Measurements from ENCODE around the gene HELQ.

The HELQ gene

DNA sequence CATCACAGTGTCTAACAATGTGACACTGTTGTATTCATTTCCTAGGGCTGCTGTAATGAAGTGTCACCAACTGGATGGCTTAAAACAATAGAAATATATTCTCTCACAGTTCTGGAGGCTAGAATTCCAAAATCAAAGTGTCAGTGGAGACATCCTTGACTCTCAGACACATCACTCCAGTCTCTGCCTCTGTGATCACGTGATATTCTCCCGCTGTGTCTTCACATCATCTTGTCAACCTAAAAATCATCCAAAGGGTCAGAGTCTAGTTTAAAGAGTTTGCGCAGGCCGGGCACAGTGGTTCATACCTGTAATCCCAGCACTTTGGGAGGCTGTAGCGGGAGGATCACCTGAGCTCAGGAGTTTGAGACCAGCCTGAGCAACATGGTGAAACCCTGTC, 84.4 kb downstream of the HELQ start:
- Histone ChIP-seq H3K36me3 (ENCODE audit: insufficient read depth, insufficient read length, low read length) (no peaks in the 10 kb centered on the region), H3K27me3 (ENCODE audit: insufficient read depth, insufficient read length) (no peaks in the 10 kb centered on the region), H3K4me1 (ENCODE audit: insufficient read depth, insufficient read length) (no peaks in the 10 kb centered on the region), H3K9me3 (ENCODE audit: insufficient read depth, low read length) (no peaks in the 10 kb centered on the region), H3K9ac (ENCODE audit: insufficient read length, low read depth) (no peak overlapping the region), H3K4me3 (ENCODE audit: insufficient read length, low read depth) (no peak overlapping the region)
- TF ChIP-seq YY1 (IDR thresholded peaks at IDR 0.05; ENCODE audit: insufficient read depth, insufficient read length), result no peak
- TF ChIP-seq ZNF274 (IDR thresholded peaks at IDR 0.05; ENCODE audit: low read depth, low read length), result no peak
- TF ChIP-seq SUZ12 (IDR thresholded peaks at IDR 0.05; ENCODE audit: extremely low read depth, insufficient read depth, insufficient read length), result no peak
- DNase-seq (ENCODE audit: low read depth, low spot score), result no peak

DNA sequence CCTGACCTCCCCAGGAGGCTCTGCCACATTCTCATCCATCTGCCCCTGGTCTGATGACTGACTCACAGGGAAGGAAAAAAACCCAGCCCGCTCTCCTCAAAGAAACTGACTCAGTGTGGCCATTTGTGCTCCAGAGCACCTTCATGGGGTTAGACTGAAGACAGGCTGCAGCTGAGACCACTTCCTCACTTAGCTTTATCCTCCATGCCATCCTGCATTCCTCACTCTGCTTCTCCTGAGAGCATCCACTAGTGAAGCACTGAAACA, 85.0 kb downstream of the HELQ start:
- no peaks in the 10 kb centered on the region for H3K27me3 ChIP-seq (ENCODE audit: insufficient read depth, insufficient read length)
- no peak for DNase-seq (ENCODE audit: low read depth, low spot score)
- no peaks in the 10 kb centered on the region for H3K9me3 ChIP-seq (ENCODE audit: insufficient read depth, low read length)
- H3K4me3 ChIP-seq (ENCODE audit: insufficient read length, low read depth), result no peak overlapping the region
- H3K4me1 ChIP-seq (ENCODE audit: insufficient read depth, insufficient read length), result no peaks in the 10 kb centered on the region
- TF ChIP-seq YY1 (IDR thresholded peaks at IDR 0.05; ENCODE audit: insufficient read depth, insufficient read length), result no peak
- no peak for TF ChIP-seq ZNF274 (IDR thresholded peaks at IDR 0.05; ENCODE audit: low read depth, low read length)
- no peak for TF ChIP-seq SUZ12 (IDR thresholded peaks at IDR 0.05; ENCODE audit: extremely low read depth, insufficient read depth, insufficient read length)
- no peak overlapping the region for H3K9ac ChIP-seq (ENCODE audit: insufficient read length, low read depth)
- H3K36me3 ChIP-seq (ENCODE audit: insufficient read depth, insufficient read length, low read length), result no peaks in the 10 kb centered on the region

DNA sequence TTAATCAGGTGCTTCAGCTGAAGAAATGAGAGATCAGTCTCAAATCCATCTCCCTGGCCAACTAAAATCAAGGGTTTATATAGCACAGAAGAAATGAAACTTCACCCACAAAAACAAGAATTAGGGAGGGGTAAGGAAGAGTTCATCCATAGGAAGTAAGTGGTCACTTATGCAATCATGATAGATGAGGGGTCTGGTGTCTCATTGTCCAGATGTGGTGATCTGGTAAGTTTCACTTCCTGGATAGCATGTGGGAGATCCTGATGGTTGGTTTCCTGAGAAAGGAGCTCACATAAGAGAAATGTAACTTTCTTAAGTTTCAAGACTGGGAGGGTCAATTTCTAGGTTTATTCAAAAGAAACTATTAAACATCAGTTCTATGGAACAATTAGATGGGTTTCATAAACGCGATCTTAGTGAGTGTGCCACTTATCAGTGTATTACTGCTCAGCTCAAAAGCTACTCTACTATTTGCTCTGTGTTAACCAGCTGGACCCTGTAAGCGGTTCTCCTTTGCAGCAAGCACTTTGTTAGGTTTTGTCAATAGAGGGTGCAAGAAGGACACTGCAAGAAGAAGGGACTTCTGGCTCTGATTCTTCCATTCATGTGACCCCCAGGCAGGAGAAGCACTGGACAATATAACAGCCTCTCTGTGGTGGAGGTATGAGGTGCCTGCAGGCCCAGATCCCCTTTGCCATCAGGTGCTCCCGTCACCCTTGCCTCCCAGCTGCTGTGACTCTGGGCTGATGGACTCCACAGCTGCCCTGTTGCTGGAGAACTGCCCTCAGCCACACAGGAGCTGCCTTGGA, 85.6 kb downstream of the HELQ start:
- Histone ChIP-seq H3K27me3 (ENCODE audit: insufficient read depth, insufficient read length) (no peaks in the 10 kb centered on the region), H3K4me3 (ENCODE audit: insufficient read length, low read depth) (no peak overlapping the region), H3K9me3 (ENCODE audit: insufficient read depth, low read length) (no peaks in the 10 kb centered on the region), H3K9ac (ENCODE audit: insufficient read length, low read depth) (no peak overlapping the region), H3K36me3 (ENCODE audit: insufficient read depth, insufficient read length, low read length) (no peaks in the 10 kb centered on the region), H3K4me1 (ENCODE audit: insufficient read depth, insufficient read length) (no peaks in the 10 kb centered on the region)
- TF ChIP-seq SUZ12 (IDR thresholded peaks at IDR 0.05; ENCODE audit: extremely low read depth, insufficient read depth, insufficient read length) (no peak), YY1 (IDR thresholded peaks at IDR 0.05; ENCODE audit: insufficient read depth, insufficient read length) (no peak), ZNF274 (IDR thresholded peaks at IDR 0.05; ENCODE audit: low read depth, low read length) (no peak)
- DNase-seq (ENCODE audit: low read depth, low spot score), result no peak

DNA sequence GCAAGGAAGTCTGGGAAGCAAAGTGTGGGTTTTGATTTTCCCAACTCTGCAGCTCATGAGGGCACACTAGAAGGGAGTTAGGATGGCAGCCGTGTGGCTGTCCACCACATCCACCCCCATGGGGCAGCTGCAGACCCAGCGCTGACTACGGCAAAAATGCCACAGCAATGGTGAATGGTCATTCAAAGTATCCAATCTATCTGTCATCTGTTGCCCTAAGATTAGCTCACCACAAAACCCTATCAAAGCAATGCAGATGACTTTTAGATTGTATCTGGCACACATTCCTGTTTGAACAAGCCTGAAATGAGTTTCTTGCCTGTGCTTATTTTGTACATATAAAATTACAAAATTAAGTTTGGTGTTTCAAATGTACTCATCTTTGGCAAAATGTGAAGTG, 91.3 kb downstream of the HELQ start:
- H3K27me3 ChIP-seq (ENCODE audit: insufficient read depth, insufficient read length), result no peaks in the 10 kb centered on the region
- DNase-seq (ENCODE audit: low read depth, low spot score), result no peak
- TF ChIP-seq ZNF274 (IDR thresholded peaks at IDR 0.05; ENCODE audit: low read depth, low read length), result no peak
- no peak for TF ChIP-seq SUZ12 (IDR thresholded peaks at IDR 0.05; ENCODE audit: extremely low read depth, insufficient read depth, insufficient read length)
- no peak for TF ChIP-seq YY1 (IDR thresholded peaks at IDR 0.05; ENCODE audit: insufficient read depth, insufficient read length)
- H3K9me3 ChIP-seq (ENCODE audit: insufficient read depth, low read length), result no peaks in the 10 kb centered on the region
- H3K36me3 ChIP-seq (ENCODE audit: insufficient read depth, insufficient read length, low read length), result no peaks in the 10 kb centered on the region
- H3K4me1 ChIP-seq (ENCODE audit: insufficient read depth, insufficient read length), result no peaks in the 10 kb centered on the region
- H3K9ac ChIP-seq (ENCODE audit: insufficient read length, low read depth), result no peak overlapping the region
- no peak overlapping the region for H3K4me3 ChIP-seq (ENCODE audit: insufficient read length, low read depth)

DNA sequence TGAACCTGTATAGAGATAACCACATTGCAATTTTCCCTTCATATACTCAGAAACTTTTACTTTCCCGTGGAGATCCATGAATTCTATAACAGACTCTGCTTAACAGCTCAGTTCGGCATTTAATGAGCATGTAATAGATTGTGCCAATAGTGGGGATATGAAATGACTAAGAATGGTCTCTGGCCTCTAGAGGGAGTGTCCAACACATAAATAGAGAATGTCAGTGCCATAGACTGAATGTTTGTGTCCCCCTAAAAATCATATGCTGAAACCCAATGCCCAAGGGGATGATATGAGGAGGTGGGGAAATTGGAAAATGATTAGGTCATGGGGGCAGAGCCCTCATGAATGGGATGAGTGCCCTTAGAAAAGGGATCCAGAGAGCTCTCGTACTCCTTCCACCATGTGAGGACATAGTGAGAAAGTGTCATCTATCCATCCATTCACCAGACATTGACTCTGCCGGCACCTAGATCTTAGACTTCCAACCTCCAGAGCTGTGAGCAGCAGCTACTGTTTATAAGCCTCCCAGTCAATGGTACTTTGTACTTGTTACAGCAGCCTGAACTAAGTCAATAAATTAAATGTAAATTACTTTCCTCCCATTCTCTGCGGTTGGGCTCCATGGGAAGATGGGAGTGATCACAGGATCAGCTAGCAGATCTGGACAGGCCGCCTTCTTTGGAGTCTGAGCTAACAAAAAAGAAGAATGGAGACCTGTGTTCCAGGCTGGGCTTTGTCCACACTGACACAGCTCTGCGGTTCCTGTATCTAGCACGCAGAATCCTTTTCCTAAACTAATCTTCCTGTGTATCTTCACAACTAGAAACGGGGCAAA, 92.9 kb downstream of the HELQ start:
- TF ChIP-seq SUZ12 (IDR thresholded peaks at IDR 0.05; ENCODE audit: extremely low read depth, insufficient read depth, insufficient read length) (no peak), YY1 (IDR thresholded peaks at IDR 0.05; ENCODE audit: insufficient read depth, insufficient read length) (no peak), ZNF274 (IDR thresholded peaks at IDR 0.05; ENCODE audit: low read depth, low read length) (no peak)
- no peak overlapping the region for H3K9ac ChIP-seq (ENCODE audit: insufficient read length, low read depth)
- H3K27me3 ChIP-seq (ENCODE audit: insufficient read depth, insufficient read length), result no peaks in the 10 kb centered on the region
- no peak overlapping the region for H3K4me3 ChIP-seq (ENCODE audit: insufficient read length, low read depth)
- no peaks in the 10 kb centered on the region for H3K4me1 ChIP-seq (ENCODE audit: insufficient read depth, insufficient read length)
- no peak for DNase-seq (ENCODE audit: low read depth, low spot score)
- H3K9me3 ChIP-seq (ENCODE audit: insufficient read depth, low read length), result no peaks in the 10 kb centered on the region
- no peaks in the 10 kb centered on the region for H3K36me3 ChIP-seq (ENCODE audit: insufficient read depth, insufficient read length, low read length)

DNA sequence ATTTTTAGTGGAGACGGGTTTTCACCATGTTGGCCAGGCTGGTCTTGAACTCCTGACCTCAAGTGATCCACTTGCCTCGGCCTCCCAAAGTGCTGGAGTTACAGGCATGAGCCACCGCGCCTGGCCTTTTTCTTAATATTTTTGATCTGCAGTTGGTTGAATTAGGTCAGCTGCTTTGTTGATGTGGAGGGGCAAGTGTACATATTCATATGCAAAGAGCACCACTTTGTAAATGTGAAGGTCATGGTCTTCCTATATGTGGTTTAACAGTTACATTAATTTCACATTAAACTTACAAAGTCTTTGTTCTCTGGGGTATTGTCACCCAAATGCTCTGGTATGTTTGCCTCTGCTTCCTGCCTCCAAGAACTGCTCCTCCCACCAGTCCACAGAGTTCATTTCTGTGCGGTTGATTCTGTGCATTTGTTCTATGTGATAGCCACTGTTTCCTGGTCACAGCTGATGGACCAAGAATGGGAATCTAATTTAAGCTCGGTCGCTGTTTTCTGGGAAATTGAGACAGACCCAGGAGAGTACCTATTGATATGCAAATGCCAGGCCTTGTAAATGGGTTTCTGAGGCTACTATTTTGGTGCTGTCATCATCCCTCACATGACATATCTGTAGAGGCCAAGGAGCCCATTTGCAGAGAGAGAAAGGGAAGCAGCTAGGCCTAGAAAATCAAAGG, 94.1 kb downstream of the HELQ start:
- DNase-seq (ENCODE audit: low read depth, low spot score), result peak; percentile 49
- H3K4me1 ChIP-seq (ENCODE audit: insufficient read depth, insufficient read length), result no peaks in the 10 kb centered on the region
- no peak for TF ChIP-seq SUZ12 (IDR thresholded peaks at IDR 0.05; ENCODE audit: extremely low read depth, insufficient read depth, insufficient read length)
- TF ChIP-seq YY1 (IDR thresholded peaks at IDR 0.05; ENCODE audit: insufficient read depth, insufficient read length), result no peak
- no peak for TF ChIP-seq ZNF274 (IDR thresholded peaks at IDR 0.05; ENCODE audit: low read depth, low read length)
- H3K9ac ChIP-seq (ENCODE audit: insufficient read length, low read depth), result no peak overlapping the region
- H3K4me3 ChIP-seq (ENCODE audit: insufficient read length, low read depth), result no peak overlapping the region
- no peaks in the 10 kb centered on the region for H3K27me3 ChIP-seq (ENCODE audit: insufficient read depth, insufficient read length)
- no peaks in the 10 kb centered on the region for H3K36me3 ChIP-seq (ENCODE audit: insufficient read depth, insufficient read length, low read length)
- no peaks in the 10 kb centered on the region for H3K9me3 ChIP-seq (ENCODE audit: insufficient read depth, low read length)

DNA sequence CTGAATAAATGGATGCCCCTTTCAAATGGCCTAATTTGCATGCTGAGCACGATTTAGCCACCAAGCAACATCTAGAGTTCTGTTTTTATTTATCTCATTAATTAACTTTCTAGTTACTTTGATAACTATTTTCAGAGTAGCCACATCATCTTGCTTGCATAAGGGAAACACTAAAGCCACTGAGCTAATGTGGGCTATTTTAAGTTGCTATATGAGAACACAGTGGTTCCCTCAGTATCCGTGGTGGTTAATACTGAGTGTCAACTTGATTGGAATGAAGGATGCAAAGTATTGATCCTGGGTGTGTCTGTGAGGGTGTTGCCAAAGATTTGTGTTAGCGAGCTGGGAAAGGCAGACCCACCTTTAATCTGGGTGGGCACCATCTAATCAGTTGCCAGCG, 95.6 kb downstream of the HELQ start:
- TF ChIP-seq ZNF274 (IDR thresholded peaks at IDR 0.05; ENCODE audit: low read depth, low read length) (no peak), SUZ12 (IDR thresholded peaks at IDR 0.05; ENCODE audit: extremely low read depth, insufficient read depth, insufficient read length) (no peak), YY1 (IDR thresholded peaks at IDR 0.05; ENCODE audit: insufficient read depth, insufficient read length) (no peak)
- no peaks in the 10 kb centered on the region for H3K4me1 ChIP-seq (ENCODE audit: insufficient read depth, insufficient read length)
- no peaks in the 10 kb centered on the region for H3K36me3 ChIP-seq (ENCODE audit: insufficient read depth, insufficient read length, low read length)
- no peak overlapping the region for H3K4me3 ChIP-seq (ENCODE audit: insufficient read length, low read depth)
- H3K9me3 ChIP-seq (ENCODE audit: insufficient read depth, low read length), result no peaks in the 10 kb centered on the region
- no peaks in the 10 kb centered on the region for H3K27me3 ChIP-seq (ENCODE audit: insufficient read depth, insufficient read length)
- no peak overlapping the region for H3K9ac ChIP-seq (ENCODE audit: insufficient read length, low read depth)
- DNase-seq (ENCODE audit: low read depth, low spot score), result no peak
